SW480 (cell line): Measurements from ENCODE around the gene PTGES.

Source experiments
- DNase-seq: peaks from one replicate; pipeline ENCODE4 v3.0.0-alpha.2; 2016; ENCODE audit warnings: low spot score

The PTGES gene

GRCh38 chr9:129717991-129718390, 34.9 kb downstream of the PTGES start:
- DNase-seq = no peak

GRCh38 chr9:129716091-129716490, 36.8 kb downstream of the PTGES start:
- no peak for DNase-seq

- no peak for DNase-seq
These were observed 38.3 kb downstream of the PTGES start for GRCh38 chr9:129714511-129715061.

GRCh38 chr9:129713402-129713679, 39.5 kb downstream of the PTGES start:
- no peak for DNase-seq

GRCh38 chr9:129712634-129713401, 40.0 kb downstream of the PTGES start:
- DNase-seq = no peak

- DNase-seq = no peak
These were observed 42.7 kb downstream of the PTGES start for GRCh38 chr9:129710169-129710453.

GRCh38 chr9:129709438-129710168, 43.2 kb downstream of the PTGES start:
- DNase-seq = no peak

- no peak for DNase-seq
These were observed 44.0 kb downstream of the PTGES start for GRCh38 chr9:129708793-129709192.

GRCh38 chr9:129704807-129705206, 48.0 kb downstream of the PTGES start:
- no peak for DNase-seq

GRCh38 chr9:129703667-129704355, 49.0 kb downstream of the PTGES start:
- no peak for DNase-seq

GRCh38 chr9:129702589-129703520, 50.0 kb downstream of the PTGES start:
- peak; percentile 74 for DNase-seq

GRCh38 chr9:129701549-129701948, 51.3 kb downstream of the PTGES start:
- DNase-seq = no peak

- no peak for DNase-seq
These were observed 51.8 kb downstream of the PTGES start for GRCh38 chr9:129701054-129701453.

GRCh38 chr9:129698254-129698757, 54.5 kb downstream of the PTGES start:
- no peak for DNase-seq

- no peak for DNase-seq
These were observed 55.1 kb downstream of the PTGES start for GRCh38 chr9:129697656-129698253.

- peak; percentile 54 for DNase-seq
These were observed 55.7 kb downstream of the PTGES start for GRCh38 chr9:129696944-129697655.

- DNase-seq = no peak
These were observed 57.0 kb downstream of the PTGES start for GRCh38 chr9:129695870-129696269.

- no peak for DNase-seq
These were observed 58.6 kb downstream of the PTGES start for GRCh38 chr9:129694243-129694646.

GRCh38 chr9:129693741-129694140, 59.1 kb downstream of the PTGES start:
- no peak for DNase-seq

- DNase-seq = no peak
These were observed 60.3 kb downstream of the PTGES start for GRCh38 chr9:129692534-129692933.
